HS-27A (cell line): ENCODE data around the gene MINDY3.
"Not testable (repeated sequence)": the region's sequence is repeated elsewhere in the genome, so short reads cannot be mapped to it uniquely, and the experiment has no call there.

Experiments used
- DNase-seq: peaks from one replicate; pipeline ENCODE4 v3.0.0-alpha.2; 2012; ENCODE audit warnings: low read depth, missing footprints

Gene MINDY3

DNA sequence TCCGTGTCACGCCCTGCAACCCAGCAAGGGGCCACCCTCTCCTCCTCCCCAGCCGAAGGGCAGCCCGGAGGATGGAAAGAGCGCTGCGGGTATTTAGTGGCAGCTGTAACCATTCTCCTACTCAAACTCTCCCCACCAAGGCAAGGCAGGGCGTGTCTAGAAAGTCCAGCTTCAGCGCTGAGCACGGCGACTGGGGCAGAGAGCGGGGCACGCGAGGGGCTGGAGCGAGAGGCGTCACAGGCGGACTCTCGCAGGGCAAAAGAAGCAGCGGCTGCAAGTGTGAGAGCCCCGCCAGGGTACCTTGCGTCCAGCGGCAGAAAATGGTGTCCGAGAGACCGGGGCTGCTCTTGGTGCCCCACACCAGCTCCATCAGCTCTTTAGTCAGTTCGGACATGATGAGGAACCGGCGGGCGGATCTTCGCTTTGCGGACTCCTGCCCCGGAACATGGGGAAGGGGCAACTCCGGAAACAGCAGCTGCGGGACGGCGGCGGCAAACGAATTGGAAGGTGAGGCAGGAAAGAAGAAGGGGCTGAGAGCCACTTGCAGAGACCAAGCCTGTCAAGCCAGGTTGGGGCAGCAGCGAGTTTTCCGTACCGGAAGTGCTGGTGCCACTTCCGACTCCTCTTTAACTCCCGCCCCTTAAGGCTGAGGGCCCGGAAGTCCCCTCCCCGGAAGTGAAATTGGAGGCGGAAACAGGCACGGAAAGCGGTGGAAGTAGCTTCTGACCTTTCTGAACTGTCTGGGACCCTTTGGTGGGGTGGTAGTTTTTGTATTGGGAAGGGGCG is at the start of gene MINDY3:
TSS of gene MINDY3 (minus strand) at position 602 of the 786 bp plus-strand sequence. CDS start at position 394, 208 bp downstream.
- DNase-seq = peak; percentile 27

- no peak for DNase-seq
Measured at GRCh38 chr10:15901889-15902288, 41.6 kb upstream of the MINDY3 start.

DNA sequence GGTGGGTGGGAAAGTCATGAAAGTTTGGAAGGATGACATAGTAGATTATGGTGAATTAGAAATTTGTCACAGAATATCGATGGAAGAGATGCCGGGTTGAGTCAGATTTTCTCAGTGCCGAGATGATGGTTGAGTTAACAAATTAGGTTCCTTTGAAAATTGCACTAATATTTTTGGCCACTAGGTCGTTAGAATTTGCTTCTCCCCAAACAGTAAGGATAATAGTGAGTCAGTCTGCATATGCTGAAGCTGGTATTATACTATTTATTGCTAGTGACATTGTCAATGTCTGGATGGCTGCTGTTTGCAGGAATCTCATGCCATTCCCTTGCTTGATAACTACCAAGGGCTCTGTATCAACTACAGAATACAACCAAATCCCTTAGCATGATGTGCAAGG is 37.7 kb upstream of the MINDY3 start:
- no peak for DNase-seq

DNA sequence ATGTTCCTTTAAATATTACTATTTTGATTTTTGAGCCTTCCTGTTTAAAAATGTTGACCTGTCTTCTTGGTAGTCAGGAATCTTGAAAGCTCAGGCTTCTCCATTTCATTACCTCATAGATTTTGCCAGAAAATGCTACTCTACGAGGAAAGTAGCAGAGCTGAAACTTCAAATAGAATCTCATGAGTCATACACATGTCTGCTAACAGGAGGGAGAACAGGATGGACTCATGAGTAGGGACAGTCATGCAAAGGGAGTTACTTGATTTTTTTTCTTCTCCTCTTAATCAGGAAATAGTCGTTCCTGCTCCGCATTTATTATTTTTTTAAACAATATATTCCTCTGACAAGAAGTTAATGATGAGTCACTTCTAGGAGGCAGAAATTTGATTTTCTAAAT is 37.0 kb upstream of the MINDY3 start:
- DNase-seq = no peak

DNA sequence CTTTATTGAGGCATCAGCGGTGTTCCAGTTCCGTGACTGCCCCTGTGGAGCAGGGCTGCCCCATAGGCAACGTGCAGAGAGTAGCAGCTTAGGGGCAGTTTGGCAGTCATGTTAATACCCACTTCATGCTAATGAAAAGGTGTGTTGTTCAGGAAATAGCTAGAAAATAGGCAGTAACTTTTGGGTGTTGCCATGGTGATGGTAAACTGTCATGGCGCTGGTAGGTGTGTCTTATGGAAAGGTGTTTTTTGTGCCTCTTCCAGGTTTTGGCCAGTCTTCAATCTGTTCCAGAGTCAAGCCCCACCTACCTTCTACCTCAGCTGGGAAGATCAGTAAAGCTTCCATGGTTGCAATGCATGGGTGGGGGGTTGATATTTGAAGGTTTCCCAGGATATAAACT is 36.3 kb upstream of the MINDY3 start:
- DNase-seq = no peak

GRCh38 chr10:15884447-15884846 is 24.1 kb upstream of the MINDY3 start:
- no peak for DNase-seq

DNA sequence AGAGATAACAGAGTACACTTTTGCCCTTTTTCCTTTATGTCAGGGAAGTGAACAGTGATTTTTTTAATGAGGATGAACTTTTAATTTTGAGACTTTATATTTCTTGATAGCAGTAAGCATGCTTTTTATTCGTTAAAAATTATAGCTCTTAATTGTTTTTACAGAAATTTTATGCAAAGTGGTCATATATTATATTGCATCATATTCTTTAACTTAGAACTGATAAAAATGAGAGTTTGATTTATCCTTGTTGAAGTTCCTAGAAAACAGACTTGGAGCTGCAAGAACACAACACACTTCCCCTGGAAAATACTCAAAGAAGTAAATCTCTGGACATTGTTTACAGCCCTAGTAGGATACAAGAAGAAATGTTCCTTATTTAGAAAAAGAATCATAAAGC is 21.2 kb upstream of the MINDY3 start:
- no peak for DNase-seq

- DNase-seq = no peak
Measured at GRCh38 chr10:15879663-15880062, 19.4 kb upstream of the MINDY3 start.

GRCh38 chr10:15879058-15879457 is 18.8 kb upstream of the MINDY3 start:
- no peak for DNase-seq

DNA sequence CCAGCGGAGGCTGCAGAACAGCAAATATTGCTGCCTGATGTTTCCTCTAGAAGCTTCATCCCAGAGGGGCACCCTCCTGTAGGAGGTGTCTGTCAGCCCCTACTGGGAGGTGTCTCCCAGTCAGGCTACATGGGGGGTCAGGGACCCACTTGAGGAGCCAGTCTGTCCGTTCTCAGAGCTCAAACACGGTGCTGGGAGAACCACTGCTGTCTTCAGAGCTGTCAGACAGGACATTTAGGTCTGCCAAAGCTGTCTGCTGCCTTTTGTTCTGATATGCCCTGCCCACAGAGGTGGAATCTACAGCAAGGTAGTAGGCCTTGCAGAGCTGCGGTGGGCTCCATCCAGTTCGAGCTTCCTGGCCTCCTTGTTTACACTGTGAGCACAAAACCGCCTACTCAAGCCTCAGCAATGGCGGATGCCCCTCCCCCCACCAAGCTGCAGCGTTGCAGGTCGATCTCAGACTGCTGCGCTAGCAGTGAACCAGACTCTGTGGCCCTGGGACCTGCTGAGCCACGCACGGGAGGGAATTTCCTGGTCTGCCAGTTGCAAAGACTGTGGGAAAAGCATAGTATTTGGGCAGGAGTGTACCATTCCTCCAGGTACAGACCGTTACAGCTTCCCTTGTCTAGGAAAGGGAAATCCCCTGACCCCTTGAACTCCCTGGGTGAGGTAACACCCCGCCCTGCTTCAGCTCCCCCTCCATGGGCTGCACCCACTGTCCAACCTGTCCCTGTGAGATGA is 17.7 kb upstream of the MINDY3 start:
- DNase-seq = no peak

- DNase-seq = not testable (repeated sequence)
Measured at GRCh38 chr10:15876274-15876673, 16.0 kb upstream of the MINDY3 start.

DNA sequence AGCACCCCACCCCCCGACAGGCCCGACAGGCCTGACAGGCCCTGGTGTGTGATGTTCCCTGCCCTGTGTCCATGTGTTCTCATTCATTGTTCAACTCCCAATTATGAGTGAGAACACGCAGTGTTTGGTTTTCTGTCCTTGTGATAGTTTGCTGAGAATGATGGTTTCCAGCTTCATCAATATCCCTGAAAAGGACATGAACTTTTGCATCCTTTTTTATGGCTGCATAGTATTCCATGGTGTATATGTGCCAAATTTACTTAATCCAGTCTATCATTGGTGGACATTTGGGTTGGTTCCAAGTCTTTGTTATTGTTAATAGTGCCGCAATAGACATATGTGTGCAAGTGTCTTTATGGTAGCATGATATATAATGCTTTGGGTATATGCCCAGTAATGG is 12.3 kb upstream of the MINDY3 start:
- not testable (repeated sequence) for DNase-seq

DNA sequence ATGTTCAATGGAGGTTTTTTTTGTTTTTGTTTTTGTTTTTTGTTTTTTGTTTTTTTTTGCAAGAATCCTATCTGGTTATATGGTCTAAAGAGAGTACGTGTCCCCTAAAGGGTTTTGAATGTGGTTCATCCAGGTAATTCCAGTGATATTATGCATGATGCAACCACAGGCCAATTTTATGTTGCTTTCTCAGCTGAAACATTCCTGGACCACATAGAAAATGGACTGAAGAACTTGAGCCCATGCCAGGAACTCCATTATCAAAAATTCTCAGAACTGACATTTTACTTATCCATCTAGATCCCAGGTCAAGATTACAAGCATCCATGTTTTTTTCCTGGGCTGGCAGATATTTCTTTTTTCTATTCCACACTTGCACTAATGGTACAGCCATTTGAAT is 11.5 kb upstream of the MINDY3 start:
- DNase-seq = no peak

DNA sequence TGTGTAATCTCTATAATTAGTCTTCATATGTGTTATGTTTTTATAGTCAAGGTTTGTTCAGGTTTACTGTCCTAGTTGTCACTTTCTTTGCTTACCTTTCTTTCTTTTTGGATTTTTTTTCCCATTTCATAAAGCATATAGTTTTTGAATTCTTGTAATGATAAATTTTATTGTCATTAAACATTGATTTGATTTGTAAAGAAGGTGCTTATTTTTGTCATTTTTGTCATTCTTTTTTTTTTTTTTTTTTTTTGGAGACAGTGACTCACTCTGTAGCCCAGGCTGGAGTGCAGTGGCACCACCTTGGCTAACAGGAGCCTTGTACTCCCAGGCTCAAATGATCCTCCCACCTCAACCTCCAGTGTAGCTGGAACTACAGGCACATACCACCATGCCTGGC is 9.6 kb upstream of the MINDY3 start:
- DNase-seq = no peak

- no peak for DNase-seq
Measured at GRCh38 chr10:15868006-15868405, 7.7 kb upstream of the MINDY3 start.

- no peak for DNase-seq
Measured at GRCh38 chr10:15865304-15865703, 5.0 kb upstream of the MINDY3 start.

GRCh38 chr10:15864419-15864818 is 4.1 kb upstream of the MINDY3 start:
- no peak for DNase-seq

DNA sequence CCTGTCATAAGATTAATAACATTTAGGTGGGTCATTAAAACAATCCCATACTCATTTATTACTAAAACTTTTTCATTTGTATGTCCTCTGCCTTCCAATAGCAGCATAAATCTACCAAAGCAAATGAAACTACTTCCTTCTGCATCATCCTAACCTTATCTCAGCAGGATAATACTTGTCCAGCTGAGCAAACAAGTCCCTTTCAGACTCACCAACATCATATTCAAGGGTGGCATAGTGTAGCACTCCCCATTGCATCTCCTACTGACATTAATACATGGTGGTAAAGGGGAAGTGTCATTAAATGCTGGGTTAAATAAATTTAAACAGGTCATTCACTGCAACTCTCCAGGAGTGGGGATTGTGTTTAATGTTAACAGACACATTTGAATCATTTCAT is 3.4 kb upstream of the MINDY3 start:
- DNase-seq = no peak

DNA sequence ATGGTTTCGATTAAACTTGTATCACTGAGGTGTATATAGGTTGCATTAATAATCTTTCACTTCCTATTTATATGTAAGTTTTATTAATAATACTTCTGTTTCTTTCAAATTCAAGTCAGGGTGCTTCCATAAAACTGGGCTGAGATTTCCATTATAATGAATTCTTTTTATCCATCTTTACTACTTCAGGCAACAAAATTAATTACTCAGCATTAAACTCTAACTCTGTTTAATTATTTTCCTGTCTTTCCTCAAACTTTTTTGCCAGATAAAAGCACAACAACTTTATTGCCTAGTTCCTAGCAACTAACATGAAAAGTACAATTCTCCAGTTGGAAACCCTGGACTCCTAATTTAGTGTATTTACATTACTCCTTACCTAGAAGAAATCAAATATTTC is 3.0 kb upstream of the MINDY3 start:
- no peak for DNase-seq

DNA sequence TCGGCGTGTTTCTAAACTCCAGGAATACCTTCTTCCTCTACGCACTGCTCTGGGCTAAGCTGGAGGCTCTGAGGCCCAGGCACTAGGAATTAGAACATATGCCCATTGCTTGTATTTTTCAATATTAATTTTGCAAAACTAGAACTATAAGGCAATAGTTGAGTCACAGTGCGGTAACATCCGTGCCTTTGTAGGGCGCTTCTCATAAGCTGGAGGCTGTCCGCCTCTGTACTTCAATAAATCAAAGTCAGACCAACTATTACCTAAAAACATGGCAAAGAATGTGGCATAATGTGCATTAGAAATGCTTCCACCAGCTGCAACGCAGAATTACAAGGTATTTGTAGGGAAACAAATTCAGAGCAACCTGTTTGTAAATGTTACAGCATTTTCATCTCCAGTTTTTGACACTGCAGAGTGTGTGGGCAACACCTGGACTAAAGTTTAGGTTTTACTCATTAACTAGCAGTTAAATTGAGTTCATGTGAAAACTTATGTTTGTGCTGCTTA is 440 bp upstream of the MINDY3 start:
- DNase-seq = no peak

DNA sequence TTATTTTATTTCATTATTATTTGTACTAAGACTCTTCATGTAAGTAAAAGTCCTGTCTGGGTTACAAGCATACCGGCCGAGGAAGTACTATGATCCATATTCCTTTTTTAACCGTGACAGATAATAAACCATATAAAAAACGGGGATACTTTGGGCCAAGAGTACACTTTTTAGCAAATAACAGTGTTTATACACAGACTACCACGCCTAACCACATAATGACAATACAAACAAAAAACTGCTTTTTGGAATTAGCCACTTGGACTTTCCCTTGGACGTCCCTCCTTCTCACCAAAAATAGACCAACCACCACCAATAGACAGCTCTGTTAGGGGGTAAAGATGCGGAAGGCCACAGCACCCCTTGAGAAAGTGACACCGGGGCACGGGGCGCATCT is 800 bp downstream of the MINDY3 start:
- DNase-seq = no peak

GRCh38 chr10:15858861-15859281 is 1.4 kb downstream of the MINDY3 start:
- DNase-seq = no peak

GRCh38 chr10:15857107-15857575 is 3.2 kb downstream of the MINDY3 start:
- DNase-seq = no peak
